Neural progenitor cell (in vitro differentiated cells): ENCODE data around the gene GCG. TPM values are rescaled to one million over a fixed set of nuclear protein-coding genes. Genes with fewer than 3 reads are reported as not detected.

Experiments
- DNase-seq: peaks from one replicate; pipeline ENCODE4 v3.0.0-alpha.2; 2016; ENCODE audit warnings: low spot score
- H2AFZ ChIP-seq: fragments of 200-600 bp; sonication (generic); replicated peaks from 2 replicates; pipeline ENCODE4 v1.6.1; 2016; ENCODE audit warnings: antibody characterized with exemption
- H3F3A ChIP-seq: fragments of 200-600 bp; sonication (generic); 2 replicates; pipeline ENCODE4 v1.6.1; 2016; ENCODE audit warnings: antibody characterized with exemption, low read depth
- H3K27ac ChIP-seq: fragments of 200-600 bp; sonication (generic); 2 replicates; pipeline ENCODE4 v1.5.1; 2016; ENCODE audit warnings: mild to moderate bottlenecking
- H3K27me3 ChIP-seq: fragments of 200-600 bp; sonication (generic); 2 replicates; pipeline ENCODE4 v1.6.1; 2016; ENCODE audit warnings: mild to moderate bottlenecking, moderate library complexity
- H3K36me3 ChIP-seq: fragments of 200-600 bp; sonication (generic); 2 replicates; pipeline ENCODE4 v1.5.1; 2016
- H3K4me1 ChIP-seq: fragments of 200-600 bp; sonication (generic); 2 replicates; pipeline ENCODE4 v1.6.1; 2016; ENCODE audit warnings: mixed run types
- H3K4me2 ChIP-seq: fragments of 200-600 bp; sonication (generic); 2 replicates; pipeline ENCODE4 v1.6.1; 2016
- H3K4me3 ChIP-seq: fragments of 200-600 bp; sonication (generic); 2 replicates; pipeline ENCODE4 v1.5.1; 2016
- H3K79me2 ChIP-seq: fragments of 200-600 bp; sonication (generic); 2 replicates; pipeline ENCODE4 v1.6.1; 2016; ENCODE audit warnings: low read depth
- H3K9ac ChIP-seq: fragments of 200-600 bp; sonication (generic); 2 replicates; pipeline ENCODE4 v1.6.1; 2016
- H3K9me3 ChIP-seq: fragments of 200-600 bp; sonication (generic); 2 replicates; pipeline ENCODE4 v1.5.1; 2016; ENCODE audit warnings: low read depth
- H4K20me1 ChIP-seq: fragments of 200-600 bp; sonication (generic); 2 replicates; pipeline ENCODE4 v1.6.1; 2016; ENCODE audit warnings: low read depth
- H3K27ac Mint-ChIP-seq: 3 replicates; pipeline ENCODE4 v1.8.0; 2021; ENCODE audit warnings: mixed read lengths
- H3K27me3 Mint-ChIP-seq: 2 replicates; pipeline ENCODE4 v1.8.0; 2022; ENCODE audit warnings: low read depth, mild to moderate bottlenecking, inconsistent platforms, moderate library complexity, mixed read lengths; ENCODE audit not compliant: insufficient read depth
- H3K36me3 Mint-ChIP-seq: 3 replicates; pipeline ENCODE4 v1.8.0; 2021; ENCODE audit warnings: mixed read lengths
- H3K4me1 Mint-ChIP-seq: 3 replicates; pipeline ENCODE4 v1.8.0; 2021; ENCODE audit warnings: mixed read lengths
- H3K4me3 Mint-ChIP-seq: 3 replicates; pipeline ENCODE4 v1.8.0; 2021; ENCODE audit warnings: mild to moderate bottlenecking, moderate library complexity, mixed read lengths
- H3K9me3 Mint-ChIP-seq: 3 replicates; pipeline ENCODE4 v1.8.0; 2020; ENCODE audit warnings: mixed read lengths
- CTCF ChIP-seq: fragments of 200-600 bp; sonication (generic); IDR thresholded peaks from 2 replicates; pipeline ENCODE4 v1.5.1; 2017; ENCODE audit warnings: antibody characterized with exemption, mild to moderate bottlenecking
- EZH2 ChIP-seq: fragments of 200-600 bp; sonication (generic); IDR thresholded peaks from 2 replicates; pipeline ENCODE4 v1.6.1; 2017; ENCODE audit warnings: antibody characterized with exemption, mild to moderate bottlenecking, moderate library complexity
- EZH2phosphoT487 ChIP-seq: fragments of 200-600 bp; sonication (generic); IDR thresholded peaks from 2 replicates; pipeline ENCODE4 v1.6.1; 2017; ENCODE audit warnings: antibody characterized with exemption
- total RNA-seq: library from RNA; depleted of rRNA; stranded (reverse); fragments of >200 nt; gene quantifications from 2 replicates; pipeline ENCODE4 v1.2.3, GENCODE V29; 2015; ENCODE audit warnings: low replicate concordance

The GCG gene
- total RNA-seq, 1 donor from 2014 or later, result not detected

GRCh38 chr2:162106746-162107145, 45.3 kb downstream of the GCG start:
- no peaks in the 10 kb centered on the region for H3K79me2 ChIP-seq
- no peaks in the 10 kb centered on the region for H3K9me3 ChIP-seq
- no peaks in the 10 kb centered on the region for H3F3A ChIP-seq
- no peaks in the 10 kb centered on the region for H3K36me3 Mint-ChIP-seq
- no peak overlapping the region for H3K9ac ChIP-seq
- no peak overlapping the region for H3K27ac Mint-ChIP-seq
- no peaks in the 10 kb centered on the region for H3K4me1 Mint-ChIP-seq
- DNase-seq, result no peak
- no peak overlapping the region for H3K4me2 ChIP-seq
- H3K27ac ChIP-seq, result no peak overlapping the region
- no peaks in the 10 kb centered on the region for H3K36me3 ChIP-seq
- H3K27me3 Mint-ChIP-seq, result peaks cover 4% of the 10 kb centered on the region
- no peak overlapping the region for H2AFZ ChIP-seq
- H3K4me3 Mint-ChIP-seq, result no peak overlapping the region
- H3K4me3 ChIP-seq, result no peak overlapping the region
- no peaks in the 10 kb centered on the region for H3K9me3 Mint-ChIP-seq
- no peaks in the 10 kb centered on the region for H4K20me1 ChIP-seq
- TF ChIP-seq EZH2 (no peak), EZH2phosphoT487 (no peak), CTCF (no peak)
- no peaks in the 10 kb centered on the region for H3K27me3 ChIP-seq
- no peaks in the 10 kb centered on the region for H3K4me1 ChIP-seq

- Histone ChIP-seq H3K9me3 (no peaks in the 10 kb centered on the region), H3K36me3 (no peaks in the 10 kb centered on the region), H3F3A (no peaks in the 10 kb centered on the region), H4K20me1 (no peaks in the 10 kb centered on the region), H3K27me3 (no peaks in the 10 kb centered on the region), H3K4me1 (no peaks in the 10 kb centered on the region), H3K79me2 (no peaks in the 10 kb centered on the region), H3K4me3 (no peak overlapping the region), H3K27ac (no peak overlapping the region), H3K9ac (no peak overlapping the region), H3K4me2 (no peak overlapping the region), H2AFZ (no peak overlapping the region)
- H3K36me3 Mint-ChIP-seq, result no peaks in the 10 kb centered on the region
- DNase-seq, result no peak
- no peaks in the 10 kb centered on the region for H3K4me1 Mint-ChIP-seq
- H3K27me3 Mint-ChIP-seq, result peaks cover 4% of the 10 kb centered on the region
- H3K9me3 Mint-ChIP-seq, result no peaks in the 10 kb centered on the region
- no peak overlapping the region for H3K27ac Mint-ChIP-seq
- no peak for TF ChIP-seq EZH2phosphoT487
- TF ChIP-seq EZH2, result no peak
- no peak for TF ChIP-seq CTCF
- H3K4me3 Mint-ChIP-seq, result no peak overlapping the region
Measured at GRCh38 chr2:162106146-162106551, 45.9 kb downstream of the GCG start.

GRCh38 chr2:162103443-162104009, 48.5 kb downstream of the GCG start:
- Histone ChIP-seq H3K4me3 (no peak overlapping the region), H3K9ac (no peak overlapping the region), H3K4me2 (no peak overlapping the region), H3K79me2 (no peaks in the 10 kb centered on the region), H3K9me3 (no peaks in the 10 kb centered on the region), H3K27me3 (no peaks in the 10 kb centered on the region), H3F3A (no peaks in the 10 kb centered on the region), H2AFZ (no peak overlapping the region), H3K36me3 (no peaks in the 10 kb centered on the region), H3K4me1 (no peaks in the 10 kb centered on the region), H3K27ac (no peak overlapping the region), H4K20me1 (no peaks in the 10 kb centered on the region)
- no peaks in the 10 kb centered on the region for H3K4me1 Mint-ChIP-seq
- no peak overlapping the region for H3K27ac Mint-ChIP-seq
- no peaks in the 10 kb centered on the region for H3K36me3 Mint-ChIP-seq
- no peak for DNase-seq
- H3K27me3 Mint-ChIP-seq, result peaks cover 4% of the 10 kb centered on the region
- no peaks in the 10 kb centered on the region for H3K9me3 Mint-ChIP-seq
- TF ChIP-seq CTCF (no peak), EZH2phosphoT487 (no peak), EZH2 (no peak)
- H3K4me3 Mint-ChIP-seq, result no peak overlapping the region
